ENCODE results near the gene SIN3B. TPM values are rescaled to one million over a fixed set of nuclear protein-coding genes. Genes with fewer than 3 reads are reported as not detected.

Gene SIN3B
- total and polyA plus RNA-seq, 2 of the 13 experiments (the other 11 are each of a cell fraction or from before 2014, with no cell fraction given) = 12.9 to 25.7 TPM

- no peak for TF ChIP-seq ZNF691 (CRISPR knock-in tag; IDR thresholded peaks at IDR 0.05; ENCODE audit: borderline replicate concordance, low read depth)
Measured at GRCh38 chr19:16883522-16883921, 54.3 kb downstream of the SIN3B start (continued).

GRCh38 chr19:16885166-16885565 is 56.0 kb downstream of the SIN3B start:
- Histone ChIP-seq H3K9ac (ENCODE audit: insufficient read depth, low read depth, low read length) (no peak overlapping the region), H3K4me3 (replicated peaks in 1 of 3; ENCODE audit: insufficient read depth in 1 of 3, low read depth in 2 of 3, low read length in 3 of 3) (no peak overlapping the region), H3K36me3 (replicated peaks in 1 of 2; ENCODE audit: control insufficient read depth in 1 of 2, insufficient read depth in 2 of 2, low read length in 2 of 2) (no peaks in the 10 kb centered on the region; a peak in 1 of 5 replicates), H4K20me1 (ENCODE audit: insufficient read depth, low read length) (no peaks in the 10 kb centered on the region), H3K79me2 (ENCODE audit: insufficient read depth, low read length) (no peaks in the 10 kb centered on the region), H3K4me2 (ENCODE audit: low read depth, low read length) (no peak overlapping the region), H3K27me3 (ENCODE audit: control insufficient read depth in 1 of 2, insufficient read depth in 2 of 2, low read length in 2 of 2) (no peaks in the 10 kb centered on the region; a peak in 1 of 5 replicates), H3K27ac (ENCODE audit: extremely low read length, insufficient read depth, low read length) (no peak overlapping the region), H3K9me3 (ENCODE audit: low read length) (peaks cover 23% of the 10 kb centered on the region), H2AFZ (ENCODE audit: low read length) (no peak overlapping the region), H3K4me1 (ENCODE audit: insufficient read depth, low read length) (peaks cover 25% of the 10 kb centered on the region; the same call in 1 of the 2 replicates)
- FAIRE-seq = no peak
- CTCF ChIA-PET (ENCODE audit: low intra/inter-chr PET ratio, low total read pairs) = no interaction called here
- DNase-seq (ENCODE audit: low spot score) = no peak
- no peak for TF ChIP-seq ZFP36L2 (CRISPR knock-in tag; IDR thresholded peaks at IDR 0.05)
- BruUV-seq (replicated peaks) = no TSS peak
- WGBS (ENCODE audit: low lambda C conversion rate) = 41% methylated on average over 5 of the region's 5 CpGs
- intact Hi-C loops (cut with micrococcal nuclease; ENCODE audit: unreplicated experiment) (no loop called here), in situ Hi-C loops (cut with HindIII; ENCODE audit: extremely low pct_ligation_motif_present, low pct_unique_long_range_greater_than_20kb) (no loop called here)
- ATAC-seq = no peak
- POLR2A ChIA-PET = interaction anchor here (0.6 kb wide), 1 partner anchor 15 kb away, joined by 3 read pairs; no protein-coding TSS in a partner anchor

- WGBS (ENCODE audit: low lambda C conversion rate) = 15% methylated on average over 15 of the region's 20 CpGs
- DNase-seq (ENCODE audit: low spot score) (peak; percentile 52), FAIRE-seq (peak; percentile 74), ATAC-seq (peak; percentile 52)
- Histone ChIP-seq H3K79me2 (ENCODE audit: insufficient read depth, low read length) (no peaks in the 10 kb centered on the region), H3K36me3 (replicated peaks in 1 of 2; ENCODE audit: control insufficient read depth in 1 of 2, insufficient read depth in 2 of 2, low read length in 2 of 2) (no peaks in the 10 kb centered on the region), H3K27me3 (ENCODE audit: control insufficient read depth in 1 of 2, insufficient read depth in 2 of 2, low read length in 2 of 2) (no peaks in the 10 kb centered on the region; a peak in 1 of 5 replicates), H3K9ac (ENCODE audit: insufficient read depth, low read depth, low read length) (peak overlapping the region; percentile 53), H2AFZ (ENCODE audit: low read length) (peak overlapping the region; percentile 25), H4K20me1 (ENCODE audit: insufficient read depth, low read length) (no peaks in the 10 kb centered on the region), H3K9me3 (ENCODE audit: low read length) (peaks cover 17% of the 10 kb centered on the region), H3K4me2 (ENCODE audit: low read depth, low read length) (peak overlapping the region; percentile 81), H3K4me1 (ENCODE audit: insufficient read depth, low read length) (peaks cover 25% of the 10 kb centered on the region; the same call in 1 of the 2 replicates), H3K27ac (ENCODE audit: extremely low read length, insufficient read depth, low read length) (no peak overlapping the region), H3K4me3 (replicated peaks in 1 of 3; ENCODE audit: insufficient read depth in 1 of 3, low read depth in 2 of 3, low read length in 3 of 3) (peak overlapping the region; percentile 14 to 61 (median 34); a peak in 5 of 6 replicates)
- no TSS peak for BruUV-seq (replicated peaks)
- ChIA-PET POLR2A (interaction anchor here (1.6 kb wide), 1 partner anchor 31 kb away, joined by 3 read pairs; no protein-coding TSS in a partner anchor), CTCF (ENCODE audit: low intra/inter-chr PET ratio, low total read pairs) (no interaction called here)
- in situ Hi-C loops (cut with HindIII; ENCODE audit: extremely low pct_ligation_motif_present, low pct_unique_long_range_greater_than_20kb) (no loop called here), intact Hi-C loops (cut with micrococcal nuclease; ENCODE audit: unreplicated experiment) (no loop called here)
- TF ChIP-seq ZNF460 (CRISPR knock-in tag; IDR thresholded peaks at IDR 0.05; ENCODE audit: borderline replicate concordance) (peak; percentile 78; the same call in 1 of the 2 replicates), ZNF766 (CRISPR knock-in tag; IDR thresholded peaks at IDR 0.05; ENCODE audit: borderline replicate concordance) (no peak), JDP2 (CRISPR knock-in tag; IDR thresholded peaks at IDR 0.05; ENCODE audit: borderline replicate concordance) (no peak), E2F1 (CRISPR knock-in tag; IDR thresholded peaks at IDR 0.05) (no peak), ZNF326 (CRISPR knock-in tag; IDR thresholded peaks at IDR 0.05; ENCODE audit: borderline replicate concordance) (no peak), ZNF556 (CRISPR knock-in tag; IDR thresholded peaks at IDR 0.05; ENCODE audit: borderline replicate concordance) (0 out of 2 replicates have a peak, but pooled peaks have one; percentile 25), BRCA1 (CRISPR knock-in tag; IDR thresholded peaks at IDR 0.05) (no peak), TEAD2 (CRISPR knock-in tag; IDR thresholded peaks at IDR 0.05) (no peak), ZNF281 (CRISPR knock-in tag; IDR thresholded peaks at IDR 0.05; ENCODE audit: borderline replicate concordance) (no peak)
Measured at GRCh38 chr19:16886305-16886880, 57.2 kb downstream of the SIN3B start.
